Lung (tissue), 12 donors: ENCODE results near the gene PDE4B. TPM values are rescaled to one million over a fixed set of nuclear protein-coding genes. Genes with fewer than 3 reads are reported as not detected.

Experiments used
- ATAC-seq: fragments of 200-7000 bp; cut with Tn5 transposase; one replicate; pipeline ENCODE4 v1.9.1; 2020; ENCODE audit warnings: moderate number of reproducible peaks; ENCODE audit not compliant: insufficient read depth, low FRiP score
- DNase-seq, 3 donors: peaks; one replicate each; pipeline ENCODE4 v3.0.0-alpha.2; 2013 to 2017
- H3K27ac ChIP-seq, 2 donors: one replicate each; pipeline ENCODE4 v1.5.1; 2013; ENCODE audit warnings: mild to moderate bottlenecking in 2 of 2, moderate library complexity in 2 of 2, control low read depth in 1 of 2, inconsistent platforms in 1 of 2, low read depth in 1 of 2, low read length in 1 of 2
- H3K27me3 ChIP-seq, 3 donors: one replicate each; pipeline ENCODE4 v1.5.1; 2013; ENCODE audit warnings: low read length in 2 of 3; ENCODE audit not compliant: control insufficient read depth in 3 of 3, insufficient read depth in 3 of 3
- H3K36me3 ChIP-seq, 4 donors: one replicate each; pipeline ENCODE4 v1.5.1; 2013; ENCODE audit warnings: low read length in 4 of 4, mild to moderate bottlenecking in 1 of 4, moderate library complexity in 1 of 4; ENCODE audit not compliant: control insufficient read depth in 4 of 4, insufficient read depth in 4 of 4
- H3K4me1 ChIP-seq, 5 donors: one replicate each; pipeline ENCODE4 v1.5.1; 2013; ENCODE audit warnings: low read length in 5 of 5, mild to moderate bottlenecking in 2 of 5, moderate library complexity in 1 of 5; ENCODE audit not compliant: control insufficient read depth in 5 of 5, insufficient read depth in 5 of 5
- H3K4me3 ChIP-seq: one replicate; pipeline ENCODE4 v1.5.1; 2013; ENCODE audit warnings: mild to moderate bottlenecking, control low read depth, moderate library complexity
- H3K9ac ChIP-seq, 2 donors: one replicate each; pipeline ENCODE4 v1.5.1; 2013; ENCODE audit warnings: low read length in 2 of 2, control low read depth in 1 of 2; ENCODE audit not compliant: insufficient read depth in 1 of 2
- H3K9me3 ChIP-seq, 4 donors: one replicate each; pipeline ENCODE4 v1.5.1; 2013; ENCODE audit warnings: low read length in 3 of 4, mild to moderate bottlenecking in 1 of 4, moderate library complexity in 1 of 4; ENCODE audit not compliant: control insufficient read depth in 4 of 4, insufficient read depth in 3 of 4
- WGBS, 2 donors: extraction: QIAGEN DNeasy Blood & Tissue Kit; methylation state at CpG; one replicate each; pipeline ENCODE4 v1.1.7; 2013; 5-methylcytosine and 5-hydroxymethylcytosine counted together
- polyA plus RNA-seq, 2 donors: library from polyadenylated mRNA; stranded (reverse); fragments of 200-250 nt; gene quantifications; one replicate each; pipeline ENCODE4 v1.2.1, GENCODE V29; 2013
- total RNA-seq, 2 donors: library from RNA; depleted of rRNA in 1 of 2; stranded (reverse); fragments of >200 nt in 1 of 2; gene quantifications; one replicate each; pipeline ENCODE4 v1.2.1, GENCODE V29; 2014 to 2021
- TF ChIP-seq, protein P1 (sequence below): IDR thresholded peaks from 2 replicates; pipeline ENCODE4 v1.5.1; 2012; ENCODE audit warnings: mild to moderate bottlenecking; ENCODE audit errors: control extremely low read depth, extremely low read depth
- donor health status: control.
- donor health status: control.
- donor health status: Bipolar disorder and iron deficiency.
- donor health status: healthy.
- donor health status: DM: yes; HTN: yes; CAD: no.

PDE4B gene
- total and polyA plus RNA-seq, 4 donors = 4.0 to 96.2 (median 20.2) TPM

DNA sequence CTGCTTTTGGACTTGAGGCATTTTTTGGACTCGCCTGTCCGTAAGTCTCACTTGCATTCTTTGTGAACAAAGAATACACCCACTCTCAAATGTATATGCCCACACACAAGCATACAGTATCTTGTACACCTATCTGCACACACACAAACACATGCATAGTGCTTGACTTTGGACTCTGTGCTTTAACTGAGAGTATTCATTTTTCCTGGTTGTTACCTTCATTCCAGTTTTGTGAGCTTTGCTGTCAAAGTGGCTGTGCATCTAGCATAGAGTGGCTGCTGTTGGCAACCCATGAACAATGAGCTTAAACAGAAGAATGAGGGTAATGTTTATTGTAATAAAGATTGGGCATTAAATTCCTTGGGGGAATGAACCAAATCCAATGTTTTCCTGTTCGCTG, 199.0 kb downstream of the PDE4B start:
- Histone ChIP-seq H3K9me3 (no peaks in the 10 kb centered on the region), H3K27ac (no peak overlapping the region), H3K27me3 (no peaks in the 10 kb centered on the region), H3K9ac (no peak overlapping the region), H3K4me1 (peaks cover 0 to 17% (median 0%) of the 10 kb centered on the region in 5 donors), H3K4me3 (no peak overlapping the region), H3K36me3 (no peaks in the 10 kb centered on the region)
- no peak for ATAC-seq
- TF ChIP-seq, protein P1, sequence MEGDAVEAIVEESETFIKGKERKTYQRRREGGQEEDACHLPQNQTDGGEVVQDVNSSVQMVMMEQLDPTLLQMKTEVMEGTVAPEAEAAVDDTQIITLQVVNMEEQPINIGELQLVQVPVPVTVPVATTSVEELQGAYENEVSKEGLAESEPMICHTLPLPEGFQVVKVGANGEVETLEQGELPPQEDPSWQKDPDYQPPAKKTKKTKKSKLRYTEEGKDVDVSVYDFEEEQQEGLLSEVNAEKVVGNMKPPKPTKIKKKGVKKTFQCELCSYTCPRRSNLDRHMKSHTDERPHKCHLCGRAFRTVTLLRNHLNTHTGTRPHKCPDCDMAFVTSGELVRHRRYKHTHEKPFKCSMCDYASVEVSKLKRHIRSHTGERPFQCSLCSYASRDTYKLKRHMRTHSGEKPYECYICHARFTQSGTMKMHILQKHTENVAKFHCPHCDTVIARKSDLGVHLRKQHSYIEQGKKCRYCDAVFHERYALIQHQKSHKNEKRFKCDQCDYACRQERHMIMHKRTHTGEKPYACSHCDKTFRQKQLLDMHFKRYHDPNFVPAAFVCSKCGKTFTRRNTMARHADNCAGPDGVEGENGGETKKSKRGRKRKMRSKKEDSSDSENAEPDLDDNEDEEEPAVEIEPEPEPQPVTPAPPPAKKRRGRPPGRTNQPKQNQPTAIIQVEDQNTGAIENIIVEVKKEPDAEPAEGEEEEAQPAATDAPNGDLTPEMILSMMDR = no peak
- no peak for DNase-seq
- WGBS, 2 donors = 90 to 95% methylated on average over 3 of the region's 3 CpGs

DNA sequence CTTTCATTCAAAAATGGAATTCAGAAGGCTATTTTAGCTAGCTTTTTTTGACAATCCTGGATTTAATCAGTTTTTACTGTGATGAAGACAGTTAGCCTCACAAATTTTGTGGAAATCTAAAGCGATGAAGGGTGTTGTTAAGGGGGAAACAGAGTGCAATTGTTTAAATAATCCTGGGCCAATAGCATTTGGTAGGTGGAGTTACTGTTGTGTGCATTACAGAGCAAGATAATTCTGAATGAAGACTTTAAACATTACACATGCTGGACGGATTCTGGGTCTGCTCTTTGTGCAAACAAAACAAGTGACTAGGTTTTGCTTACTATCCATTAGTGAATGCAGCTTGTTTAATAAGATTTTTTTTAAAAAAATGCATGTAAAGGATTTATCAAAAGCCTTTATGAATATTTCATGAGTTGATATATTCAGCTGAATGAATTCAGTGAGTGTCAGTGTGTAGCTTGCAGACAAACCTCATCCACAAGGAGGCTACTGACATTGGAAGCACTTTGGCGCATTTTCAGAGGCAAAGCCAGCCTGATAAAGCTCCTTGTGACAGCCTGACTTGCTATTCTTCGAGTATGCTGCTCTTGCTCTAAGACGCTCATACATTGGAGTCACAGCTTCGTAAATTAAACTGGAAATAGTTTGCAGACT, 199.6 kb downstream of the PDE4B start:
- TF ChIP-seq, protein P1 = no peak
- no peaks in the 10 kb centered on the region for H3K9me3 ChIP-seq
- ATAC-seq (no peak), DNase-seq (peak; percentile 31 to 69 (median 53))
- no peak overlapping the region for H3K4me3 ChIP-seq
- peaks cover 0 to 17% (median 0%) of the 10 kb centered on the region in 5 donors for H3K4me1 ChIP-seq
- H3K27ac ChIP-seq = no peak overlapping the region
- 57 to 68% methylated on average over 6 of the region's 6 CpGs for WGBS, 2 donors
- H3K9ac ChIP-seq = no peak overlapping the region
- no peaks in the 10 kb centered on the region for H3K36me3 ChIP-seq
- no peaks in the 10 kb centered on the region for H3K27me3 ChIP-seq

DNA sequence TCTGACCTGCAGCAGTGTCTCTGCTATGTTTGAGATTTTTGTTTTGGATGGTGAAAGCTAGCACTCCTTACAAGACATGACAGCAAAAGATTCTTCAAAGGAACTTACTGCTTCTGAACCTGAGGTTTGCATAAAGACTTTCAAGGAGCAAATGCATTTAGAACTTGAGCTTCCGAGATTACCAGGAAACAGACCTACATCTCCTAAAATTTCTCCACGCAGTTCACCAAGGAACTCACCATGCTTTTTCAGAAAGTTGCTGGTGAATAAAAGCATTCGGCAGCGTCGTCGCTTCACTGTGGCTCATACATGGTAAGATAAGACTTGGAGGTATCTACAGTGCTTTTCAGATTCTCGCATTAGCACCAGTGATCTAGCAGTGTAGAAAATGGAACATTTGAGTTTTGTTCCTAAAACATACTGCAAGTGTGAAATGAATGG, 200.2 kb downstream of the PDE4B start:
- no peaks in the 10 kb centered on the region for H3K36me3 ChIP-seq
- no peak overlapping the region for H3K9ac ChIP-seq
- DNase-seq (no peak), ATAC-seq (no peak)
- no peak overlapping the region for H3K4me3 ChIP-seq
- 84 to 94% methylated on average over 7 of the region's 7 CpGs for WGBS, 2 donors
- TF ChIP-seq, protein P1 = no peak
- no peak overlapping the region for H3K27ac ChIP-seq
- H3K4me1 ChIP-seq = peaks cover 0 to 17% (median 0%) of the 10 kb centered on the region in 5 donors
- H3K9me3 ChIP-seq = no peaks in the 10 kb centered on the region
- H3K27me3 ChIP-seq = no peaks in the 10 kb centered on the region
